ENCODE data around the gene ITGBL1.

Gene ITGBL1

DNA sequence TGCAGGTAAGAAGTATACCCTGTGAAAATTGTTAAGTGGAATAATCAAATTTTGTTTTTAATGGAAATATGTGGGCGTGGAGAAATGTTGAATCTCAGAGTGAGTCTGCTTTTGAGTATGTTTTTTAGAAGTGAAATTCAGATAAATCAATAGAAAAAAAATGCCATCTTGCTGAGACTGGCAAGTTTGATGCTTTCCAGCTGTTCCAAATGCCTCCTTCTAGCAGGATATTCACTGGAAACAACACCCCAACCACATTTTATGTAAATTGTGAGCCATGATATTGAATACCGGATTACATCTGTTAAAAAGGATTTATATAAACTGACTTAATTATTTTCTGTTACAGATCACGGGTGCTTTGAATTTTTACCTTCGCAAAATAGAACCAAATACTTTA, 115.4 kb downstream of the ITGBL1 start:
- DNase-seq (ENCODE audit: low spot score) = no peak

DNA sequence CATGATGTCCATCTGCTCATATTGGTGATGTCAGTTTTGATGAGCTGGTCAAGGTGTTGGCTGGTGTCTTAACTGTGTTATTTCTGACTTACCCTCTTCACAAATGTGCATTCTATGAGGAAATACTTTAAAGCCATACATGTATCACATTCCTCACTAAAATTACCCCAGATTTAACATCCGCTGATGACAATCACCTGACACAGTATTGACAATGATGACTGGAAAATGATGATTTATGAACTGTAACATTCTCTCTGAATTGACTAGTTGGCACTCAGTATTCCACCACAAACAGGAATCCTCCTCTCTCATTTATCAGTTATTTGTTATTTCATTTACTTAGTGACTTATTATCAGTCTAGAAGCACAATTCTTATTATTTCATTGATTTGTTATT, 117.3 kb downstream of the ITGBL1 start:
- DNase-seq (ENCODE audit: low spot score) = no peak

DNA sequence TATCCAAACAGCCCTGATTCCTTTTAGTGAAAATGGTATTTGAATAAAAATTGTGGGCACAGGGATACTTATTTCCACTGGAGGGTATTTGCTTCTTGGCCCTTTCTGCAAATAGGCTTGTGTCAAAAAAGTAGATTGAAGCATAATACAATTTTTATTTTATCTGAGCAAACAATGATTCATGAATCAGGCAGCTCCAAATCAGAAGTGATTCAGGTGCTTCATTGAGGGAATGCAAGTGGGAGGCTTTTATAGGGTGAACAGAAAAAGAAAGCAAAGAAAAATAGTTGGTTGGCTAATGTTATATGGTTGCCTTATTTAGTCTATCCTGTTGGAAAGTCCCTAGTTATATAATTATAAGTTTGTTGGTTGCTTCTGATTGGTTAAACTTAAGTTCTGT, 117.9 kb downstream of the ITGBL1 start:
- no peak for DNase-seq (ENCODE audit: low spot score)

DNA sequence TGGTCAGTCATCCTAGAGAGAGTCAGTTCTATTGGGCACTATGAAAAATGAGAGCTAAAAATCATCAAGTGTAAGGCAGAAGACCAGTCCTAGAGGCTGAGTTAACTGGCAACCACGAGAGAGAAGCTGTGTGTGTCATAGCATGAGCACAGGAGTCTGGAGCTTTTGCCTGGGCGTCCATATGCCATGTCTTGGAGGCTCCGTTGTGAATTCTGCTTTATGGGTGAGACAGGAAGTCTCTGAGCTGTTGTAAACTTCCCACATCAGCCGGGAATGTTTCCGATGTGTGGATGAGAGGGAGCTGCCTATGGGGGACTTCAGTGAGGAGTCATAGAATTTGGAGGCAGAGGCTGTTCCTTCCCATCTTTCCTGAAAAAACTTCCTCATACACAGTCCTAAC, 120.0 kb downstream of the ITGBL1 start:
- DNase-seq (ENCODE audit: low spot score) = no peak

DNA sequence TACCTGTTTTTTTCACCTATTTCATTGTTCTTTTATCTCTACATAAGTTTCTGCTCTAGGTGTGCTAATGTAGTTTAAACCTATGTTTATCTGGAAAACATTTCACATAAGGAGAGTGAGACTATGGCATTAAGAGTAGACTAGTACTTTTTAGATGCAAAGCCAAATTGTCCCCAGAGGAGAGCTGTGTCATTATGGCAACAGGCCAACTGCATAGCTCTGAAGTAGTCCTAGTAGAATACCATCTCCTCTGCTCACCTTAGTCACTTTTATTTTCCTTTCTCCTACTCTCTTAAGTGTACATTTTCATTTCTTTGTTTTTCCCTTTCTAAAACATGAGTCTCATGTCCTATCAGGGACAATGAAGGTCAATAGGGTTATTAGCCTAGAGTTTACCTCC, 123.1 kb downstream of the ITGBL1 start:
- DNase-seq (ENCODE audit: low spot score) = no peak

DNA sequence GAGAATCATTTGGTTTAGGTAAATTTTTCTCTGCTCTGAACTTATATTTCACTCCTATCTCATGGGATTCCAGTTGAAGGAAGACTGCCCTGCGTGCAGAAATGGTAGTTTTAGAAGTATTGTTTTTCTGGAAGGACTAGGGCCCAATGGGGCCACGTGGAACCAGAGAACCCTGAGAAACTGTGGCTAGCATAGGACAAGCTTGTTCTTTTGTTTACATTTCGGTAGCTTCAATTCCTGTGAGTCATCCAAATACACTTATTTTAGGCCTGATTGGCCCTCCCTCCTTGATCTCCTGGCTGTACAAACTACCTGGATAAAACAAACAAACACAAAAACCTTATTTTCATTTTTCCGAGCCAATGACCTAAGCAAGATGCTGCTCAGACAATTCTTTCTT, 124.0 kb downstream of the ITGBL1 start:
- no peak for DNase-seq (ENCODE audit: low spot score)

DNA sequence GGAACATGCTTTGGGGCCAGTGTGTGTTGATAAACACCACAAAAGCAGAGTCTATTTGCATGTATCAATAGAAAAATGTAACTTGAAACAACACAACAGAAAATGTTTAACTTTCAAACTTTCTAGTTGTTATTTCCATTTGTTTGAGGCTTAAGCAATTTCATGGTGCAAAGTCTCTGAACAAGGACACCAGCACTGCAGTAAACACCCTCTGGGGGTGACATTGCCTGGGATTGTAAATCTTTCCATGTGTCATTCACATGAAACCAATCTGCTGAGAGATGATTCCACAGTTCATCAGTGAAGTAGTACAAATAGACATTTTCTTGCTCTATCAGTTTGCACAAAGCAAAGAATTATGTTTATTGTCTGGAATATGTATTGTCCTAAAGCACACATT, 124.5 kb downstream of the ITGBL1 start:
- DNase-seq (ENCODE audit: low spot score) = no peak

DNA sequence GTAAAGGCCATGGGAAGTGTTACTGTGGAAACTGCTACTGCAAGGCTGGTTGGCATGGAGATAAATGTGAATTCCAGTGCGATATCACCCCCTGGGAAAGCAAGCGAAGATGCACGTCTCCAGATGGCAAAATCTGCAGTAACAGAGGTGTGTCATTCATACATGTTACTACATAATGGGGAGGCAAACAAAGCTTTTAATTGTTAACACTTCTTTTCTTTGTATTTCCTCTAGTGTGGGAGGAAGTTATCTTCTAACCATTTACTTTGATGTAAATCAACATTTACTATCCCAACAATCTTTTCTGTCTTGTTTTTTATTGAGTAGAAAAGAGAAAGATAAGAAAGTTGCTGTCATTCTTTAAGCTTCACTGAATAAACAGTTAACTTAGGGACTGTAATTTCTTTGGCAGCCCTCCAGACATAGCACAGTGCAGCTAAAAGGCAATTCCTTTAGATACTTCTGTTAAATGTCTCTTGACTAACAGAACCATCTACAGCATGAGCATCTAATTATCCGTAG, 126.9 kb downstream of the ITGBL1 start:
- no peak for DNase-seq (ENCODE audit: low spot score)

DNA sequence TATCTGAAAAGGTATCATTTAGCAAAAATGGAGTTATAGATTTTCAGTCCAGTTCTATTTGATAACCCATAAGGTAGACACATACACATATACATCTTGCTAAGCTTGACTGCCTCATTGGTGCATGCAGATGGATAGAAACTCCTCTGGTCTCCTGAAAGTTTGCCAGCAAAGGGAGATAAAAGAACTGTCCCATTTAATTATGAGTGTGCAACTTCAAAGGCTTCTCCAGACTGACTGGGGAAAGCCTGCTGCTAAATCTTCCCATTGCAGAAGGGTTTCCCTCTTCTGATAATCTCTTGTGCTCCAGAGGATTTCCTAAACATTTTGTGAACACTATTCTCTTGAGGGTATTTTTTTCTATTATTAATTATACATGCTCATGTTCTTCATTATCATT, 131.9 kb downstream of the ITGBL1 start:
- no peak for DNase-seq (ENCODE audit: low spot score)

DNA sequence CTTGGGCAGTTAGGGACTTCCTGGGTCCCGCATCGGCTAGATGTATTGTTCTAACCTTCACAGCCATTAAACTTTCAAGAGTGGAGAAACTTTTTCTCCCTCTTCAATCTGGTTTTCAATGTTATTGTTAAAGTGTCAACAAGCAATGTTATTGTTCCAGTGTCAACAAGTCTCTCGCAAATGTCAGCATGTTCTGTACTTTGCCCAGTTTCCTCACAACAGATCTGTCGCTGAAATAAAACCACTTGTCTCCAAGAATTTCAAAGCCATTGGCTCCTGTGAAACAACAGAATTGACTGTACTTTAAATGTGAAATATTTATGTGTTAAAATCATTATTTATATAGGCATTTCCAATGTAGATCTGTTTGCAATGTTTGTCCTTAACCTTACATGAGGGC, 138.0 kb downstream of the ITGBL1 start:
- no peak for DNase-seq (ENCODE audit: low spot score)

DNA sequence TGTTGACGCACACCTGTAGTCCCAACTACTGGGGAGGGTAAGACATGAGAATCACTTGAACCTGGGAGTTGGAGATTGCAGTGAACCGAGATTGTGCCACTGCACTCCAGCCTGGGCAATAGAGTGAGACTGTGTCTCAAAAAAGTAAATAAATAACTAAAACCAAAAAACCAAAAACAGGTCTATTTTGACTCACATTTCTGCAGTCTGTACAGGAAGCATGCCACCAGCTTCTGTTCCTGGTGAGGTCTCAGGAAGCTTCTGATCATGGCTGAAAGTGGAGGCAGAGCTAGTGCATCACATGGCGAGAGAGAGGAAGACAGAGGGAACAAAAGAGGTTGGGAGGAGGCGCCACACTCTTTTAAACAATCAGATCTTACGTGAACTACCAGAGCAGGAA, 142.5 kb downstream of the ITGBL1 start:
- no peak for DNase-seq (ENCODE audit: low spot score)

DNA sequence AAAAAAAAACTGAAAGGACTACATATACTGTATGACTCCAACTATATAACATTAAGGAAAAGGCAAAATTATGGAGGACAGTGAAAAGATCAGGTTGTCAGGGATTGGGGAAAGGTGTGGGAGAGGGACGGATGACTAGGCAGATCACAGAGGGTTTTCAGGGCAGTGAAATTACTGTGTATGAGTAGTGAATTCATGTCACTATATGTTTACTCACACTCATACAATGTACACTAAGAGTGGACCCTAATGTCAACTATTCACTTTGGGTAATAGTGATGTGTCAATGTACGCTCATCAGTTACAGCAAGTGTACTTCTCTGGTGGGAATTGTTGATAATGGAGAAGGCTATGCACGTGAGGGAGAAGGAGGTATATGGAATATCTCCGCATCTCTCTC, 144.3 kb downstream of the ITGBL1 start:
- DNase-seq (ENCODE audit: low spot score) = no peak

DNA sequence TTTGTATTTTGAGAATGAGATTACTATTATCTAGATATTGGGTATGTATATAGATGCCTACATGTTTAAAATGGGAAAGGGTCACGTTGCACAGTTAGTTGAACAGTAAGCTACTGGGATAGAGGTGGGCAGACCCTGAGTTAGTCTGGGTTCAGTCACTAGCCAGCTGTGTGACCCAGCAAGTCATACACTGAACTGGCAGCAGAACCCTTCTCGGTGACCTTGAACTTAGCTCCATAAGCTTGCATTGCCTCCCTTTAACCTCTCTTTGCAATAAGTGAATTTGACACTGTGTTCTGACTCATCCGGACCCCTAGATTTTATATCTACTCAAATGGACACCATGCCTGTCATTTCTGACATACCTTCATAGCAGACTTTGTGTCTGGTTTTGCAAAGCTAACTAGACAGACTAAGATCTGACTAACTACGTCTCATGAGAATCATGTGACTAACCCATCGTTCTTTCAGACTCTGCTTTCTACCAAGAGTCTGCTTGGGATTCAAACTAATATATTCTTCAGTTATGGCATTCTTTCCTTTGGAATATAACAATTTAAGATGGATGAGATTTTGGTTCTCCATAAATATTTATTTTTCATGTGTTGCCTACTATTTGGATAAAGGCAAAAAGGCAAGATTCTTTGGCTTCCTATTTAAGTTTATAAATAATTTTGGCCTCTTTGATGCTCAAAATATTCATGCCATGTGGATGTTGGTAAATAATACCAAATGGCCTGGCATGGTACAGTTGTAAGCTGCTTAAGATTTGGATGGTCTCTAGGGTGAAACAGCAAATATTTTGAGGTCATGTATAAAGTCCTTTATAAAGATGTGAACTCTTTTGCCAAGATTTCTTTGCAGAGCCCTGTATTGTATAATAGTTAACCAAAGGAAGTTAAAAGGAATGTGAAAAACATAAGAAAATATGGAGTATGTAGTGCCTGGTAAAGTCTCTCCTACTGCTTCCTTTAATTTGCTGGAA, 159.3 kb downstream of the ITGBL1 start:
- no peak for DNase-seq (ENCODE audit: low spot score)

DNA sequence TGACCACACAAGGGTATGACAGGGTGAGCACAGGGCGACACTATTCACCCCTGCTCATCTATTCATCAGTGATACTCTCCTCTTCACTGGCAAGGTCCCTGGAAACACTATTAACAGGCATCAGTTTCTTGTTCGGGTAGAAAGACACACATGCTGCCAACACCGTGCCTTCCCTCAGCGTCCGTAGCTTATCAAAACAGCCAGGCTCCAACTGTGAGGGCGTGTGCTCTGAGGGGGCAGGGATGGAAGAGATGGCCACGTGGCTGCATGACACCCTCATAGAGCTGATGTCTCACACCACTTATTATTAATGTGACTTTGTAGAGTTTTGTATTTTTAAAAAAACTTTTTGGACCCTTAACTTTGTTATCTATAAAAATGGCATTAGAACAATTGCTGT, 160.3 kb downstream of the ITGBL1 start:
- DNase-seq (ENCODE audit: low spot score) = no peak

DNA sequence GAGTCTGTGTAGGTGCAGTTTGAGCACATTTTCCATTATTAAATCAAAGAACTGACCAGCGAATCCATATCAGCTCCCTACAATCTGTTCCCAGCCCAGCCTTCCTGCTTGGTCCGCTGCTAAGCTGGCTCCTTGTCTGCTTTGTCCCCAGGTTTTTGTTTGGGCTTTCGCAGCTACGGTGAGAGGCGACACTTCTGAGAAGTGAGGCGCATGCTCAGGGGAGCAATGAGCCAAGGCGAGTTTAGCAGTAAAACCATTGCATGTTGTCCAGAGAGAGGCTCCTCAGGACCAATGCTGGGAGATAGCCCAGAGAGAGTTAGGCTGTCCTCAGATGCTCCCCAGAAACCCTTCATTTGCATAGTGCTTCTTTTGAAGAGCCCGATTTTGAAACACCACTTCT, 162.0 kb downstream of the ITGBL1 start:
- no peak for DNase-seq (ENCODE audit: low spot score)

DNA sequence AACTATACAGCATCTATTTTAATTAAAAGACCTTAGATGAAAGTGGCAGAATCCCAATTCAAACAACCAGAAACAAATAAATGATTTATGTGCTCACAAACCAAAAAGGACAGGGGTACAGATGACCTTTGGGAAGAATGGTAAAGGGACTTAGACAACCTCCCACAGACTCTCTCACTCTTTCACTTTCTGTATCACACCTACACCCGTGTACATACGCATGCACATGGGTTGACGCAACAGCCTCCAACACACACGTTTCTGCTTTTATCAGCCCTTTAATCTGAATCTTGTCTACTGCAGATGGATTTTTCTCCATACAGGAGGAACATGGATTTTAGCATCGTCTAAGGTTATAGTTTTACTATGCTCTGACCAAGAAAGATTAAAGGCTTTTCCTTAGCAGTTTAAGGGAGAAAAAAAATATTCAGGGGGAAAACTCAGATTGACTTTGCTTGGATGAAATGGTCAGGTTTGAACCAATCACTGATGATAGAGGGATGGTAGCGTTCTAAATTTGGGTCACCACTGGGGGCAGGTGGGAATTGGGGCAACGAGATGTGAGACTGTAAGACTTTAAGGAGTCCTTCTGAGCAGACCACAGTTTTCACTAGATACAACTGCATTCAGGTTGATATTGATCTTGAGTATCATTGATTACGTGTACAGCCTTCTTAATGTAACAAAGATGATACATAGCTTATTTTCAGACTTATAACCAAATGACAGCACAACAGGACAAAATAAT, 166.1 kb downstream of the ITGBL1 start:
- peak; percentile 35 for DNase-seq (ENCODE audit: low spot score)

DNA sequence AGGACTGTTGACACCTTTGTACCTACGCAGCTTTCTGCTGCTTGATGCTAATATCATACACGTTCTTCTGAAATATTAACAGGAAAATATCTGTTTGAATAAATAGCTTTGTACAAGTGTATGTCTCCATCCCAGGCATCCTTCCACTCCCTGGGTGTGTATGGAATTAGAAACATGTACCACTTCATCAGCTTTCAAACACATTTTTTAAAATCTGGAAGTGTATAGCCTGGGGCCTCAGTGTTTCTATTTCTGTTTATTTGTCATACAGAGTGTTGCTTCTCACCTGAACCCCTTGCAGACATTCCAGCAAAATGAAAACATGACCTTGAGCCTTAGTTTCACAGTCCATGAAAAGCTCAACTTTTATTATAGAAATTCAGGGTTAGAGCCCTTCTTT, 168.6 kb downstream of the ITGBL1 start:
- DNase-seq (ENCODE audit: low spot score) = no peak

DNA sequence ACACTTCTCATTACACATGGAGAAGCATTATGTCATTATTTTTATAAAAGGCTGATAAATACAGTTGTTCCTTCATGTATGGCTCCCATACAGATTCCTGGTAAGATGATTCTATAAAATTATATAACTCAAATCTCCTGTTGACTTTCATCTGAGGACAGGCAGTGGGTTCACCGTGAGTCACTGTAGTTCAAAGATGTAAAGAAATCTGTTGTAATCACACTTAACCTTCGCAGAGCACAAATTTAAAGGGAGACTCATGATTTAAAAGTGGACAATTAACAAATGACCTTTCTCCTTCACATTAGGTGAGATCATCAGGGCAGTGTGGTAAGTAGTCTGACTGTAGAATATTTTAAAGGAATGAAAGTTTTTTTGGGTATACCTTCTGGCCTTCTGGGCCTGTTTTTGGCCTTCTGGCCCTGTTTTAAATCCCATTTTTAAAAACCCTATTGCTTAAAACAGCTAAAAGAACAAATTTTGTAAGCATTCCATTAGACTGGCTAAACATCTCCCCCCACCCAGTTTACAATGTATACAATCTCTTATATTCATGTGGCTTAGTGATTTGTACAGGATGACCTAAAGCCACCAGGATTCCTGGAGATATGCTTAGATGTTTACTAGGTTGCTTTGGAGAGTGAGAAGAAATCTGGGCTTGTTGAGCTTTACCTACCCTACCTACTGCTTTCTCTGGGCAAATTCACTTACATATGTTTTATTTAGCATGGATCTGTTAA, 171.2 kb downstream of the ITGBL1 start:
- no peak for DNase-seq (ENCODE audit: low spot score)

DNA sequence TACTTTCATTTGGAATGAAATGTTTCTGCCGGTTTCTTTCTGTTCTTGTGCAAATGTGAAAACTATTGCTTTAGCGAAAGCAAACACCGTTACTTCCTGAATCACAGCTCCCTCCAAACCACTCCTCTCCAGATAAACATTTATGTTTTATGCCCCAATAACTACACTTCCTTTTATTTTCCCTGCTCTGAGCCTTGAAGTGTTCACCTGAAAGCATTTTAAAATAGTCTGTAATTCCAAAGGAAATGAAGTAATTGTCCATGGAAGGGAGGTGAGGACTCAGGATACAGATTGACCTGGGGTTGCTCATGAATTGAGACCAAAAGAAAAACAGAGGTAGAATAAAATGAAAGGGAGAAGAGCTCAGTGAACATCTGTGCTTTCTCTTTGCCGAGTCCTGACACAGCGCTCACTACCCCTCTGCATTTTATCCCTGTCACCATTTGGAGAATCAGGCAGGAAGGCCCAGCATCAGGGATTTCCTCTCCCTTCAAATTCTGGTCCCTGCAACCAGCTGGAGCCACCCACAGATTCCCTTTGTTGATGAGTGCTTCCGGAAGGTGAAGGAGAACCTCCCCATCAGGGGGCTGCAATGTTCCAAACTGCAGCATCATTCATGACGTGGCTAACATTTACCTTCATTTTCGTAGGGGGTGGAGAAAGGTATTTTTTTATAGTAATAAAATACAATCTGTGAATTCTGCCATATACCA, 171.9 kb downstream of the ITGBL1 start:
- DNase-seq (ENCODE audit: low spot score) = no peak

DNA sequence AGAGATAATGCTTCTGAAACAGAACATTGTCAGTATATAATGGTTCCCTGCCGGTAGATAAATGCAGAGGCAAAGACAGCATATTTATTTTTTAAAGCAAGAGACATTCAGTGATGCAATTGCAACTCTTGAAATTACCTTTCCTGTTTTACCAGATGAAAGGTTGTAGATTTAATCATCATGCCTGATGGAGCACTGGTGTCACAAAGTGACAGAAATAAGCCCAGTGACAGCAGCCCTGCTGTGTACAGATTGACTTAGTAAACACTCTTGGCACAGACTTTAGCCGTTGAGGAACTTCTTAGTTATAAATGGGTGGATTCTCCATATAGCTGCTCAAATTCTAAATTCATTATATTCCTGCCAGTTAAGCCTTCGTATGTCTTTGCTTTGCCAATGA, 172.5 kb downstream of the ITGBL1 start:
- DNase-seq (ENCODE audit: low spot score) = no peak

DNA sequence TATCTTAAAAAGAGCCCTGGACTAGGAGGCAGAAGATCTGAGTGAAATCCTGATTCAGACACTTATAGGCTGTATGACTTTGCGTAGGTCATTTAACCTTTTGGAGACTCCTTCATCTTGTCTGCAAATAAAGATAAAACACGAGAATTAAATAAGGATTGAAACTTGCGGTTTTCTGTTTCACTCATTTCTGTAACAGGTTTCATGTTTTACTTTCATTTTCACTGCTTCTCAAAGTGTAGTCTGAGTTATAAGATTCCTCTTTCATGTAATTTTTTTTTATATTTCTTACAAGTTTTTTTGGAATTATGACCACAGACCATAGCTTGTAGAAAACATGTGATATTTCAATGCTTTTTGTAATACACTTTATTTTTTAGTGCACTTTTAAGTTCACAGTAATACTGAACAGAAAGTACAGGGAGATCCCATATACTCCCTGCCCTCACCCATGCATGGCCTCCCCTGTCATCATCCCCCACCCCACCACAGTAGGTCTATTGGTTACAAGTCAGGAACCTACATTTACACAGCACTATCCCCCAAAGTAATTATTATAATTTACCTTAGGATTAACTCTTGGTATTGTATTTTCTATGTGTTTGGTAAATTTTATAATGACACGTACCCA, 174.6 kb downstream of the ITGBL1 start:
- peak; percentile 45 for DNase-seq (ENCODE audit: low spot score)
